KMS-11 (cell line): ENCODE data around the gene PLOD3.

Source experiments
- H2AFZ ChIP-seq: fragments of 200-600 bp; sonication (generic); 2 replicates; pipeline ENCODE4 v1.6.1; 2016; ENCODE audit warnings: antibody characterized with exemption, mixed run types, low read depth
- H3K27ac ChIP-seq: fragments of 200-600 bp; sonication (generic); 2 replicates; pipeline ENCODE4 v1.6.1; 2016; ENCODE audit warnings: mild to moderate bottlenecking, mixed run types
- H3K27me3 ChIP-seq: fragments of 200-600 bp; sonication (generic); 2 replicates; pipeline ENCODE4 v1.6.1; 2017; ENCODE audit warnings: mild to moderate bottlenecking, low read depth, mixed run types, moderate library complexity; ENCODE audit not compliant: insufficient read depth
- H3K36me3 ChIP-seq: fragments of 200-600 bp; sonication (generic); 2 replicates; pipeline ENCODE4 v1.6.1; 2017; ENCODE audit warnings: mild to moderate bottlenecking, mixed run types; ENCODE audit not compliant: insufficient read depth
- H3K4me1 ChIP-seq: fragments of 200-600 bp; sonication (generic); 2 replicates; pipeline ENCODE4 v1.6.1; 2016; ENCODE audit warnings: mild to moderate bottlenecking, low read depth, mixed run types; ENCODE audit not compliant: poor library complexity, severe bottlenecking
- H3K4me2 ChIP-seq: fragments of 200-600 bp; sonication (generic); 2 replicates; pipeline ENCODE4 v1.7.0; 2016; ENCODE audit warnings: mild to moderate bottlenecking, mixed run types
- H3K4me3 ChIP-seq: fragments of 200-600 bp; sonication (generic); IDR thresholded peaks from 2 replicates; pipeline ENCODE4 v1.6.1; 2017; ENCODE audit warnings: low read depth, low read length, mixed read lengths; ENCODE audit not compliant: insufficient read depth
- H3K79me2 ChIP-seq: fragments of 200-600 bp; sonication (generic); 2 replicates; pipeline ENCODE4 v1.6.1; 2016; ENCODE audit warnings: low read depth, mixed run types; ENCODE audit not compliant: insufficient read depth
- H3K9ac ChIP-seq: fragments of 200-600 bp; sonication (generic); 2 replicates; pipeline ENCODE4 v1.6.1; 2016; ENCODE audit warnings: mild to moderate bottlenecking, mixed run types
- H4K20me1 ChIP-seq: fragments of 200-600 bp; sonication (generic); 2 replicates; pipeline ENCODE4 v1.6.1; 2016; ENCODE audit warnings: mild to moderate bottlenecking, mixed run types; ENCODE audit not compliant: insufficient read depth
- CTCF ChIP-seq: fragments of 200-600 bp; sonication (generic); conservative IDR thresholded peaks from 2 replicates; pipeline ENCODE4 v1.6.1; 2017; ENCODE audit warnings: low read depth, mild to moderate bottlenecking, antibody characterized with exemption, low read length, moderate library complexity, mixed read lengths

The PLOD3 gene

GRCh38 chr7:101198476-101198875, 18.9 kb downstream of the PLOD3 start:
- no peaks in the 10 kb centered on the region for H4K20me1 ChIP-seq
- H3K4me3 ChIP-seq, result no peak overlapping the region
- no peaks in the 10 kb centered on the region for H3K36me3 ChIP-seq
- no peak overlapping the region for H3K9ac ChIP-seq
- H3K4me2 ChIP-seq, result no peak overlapping the region
- no peaks in the 10 kb centered on the region for H3K79me2 ChIP-seq
- H3K4me1 ChIP-seq, result no peaks in the 10 kb centered on the region
- no peak overlapping the region for H2AFZ ChIP-seq
- no peak for TF ChIP-seq CTCF
- peaks cover 76% of the 10 kb centered on the region for H3K27me3 ChIP-seq
- H3K27ac ChIP-seq, result no peak overlapping the region

- H3K4me1 ChIP-seq, result no peaks in the 10 kb centered on the region
- H3K4me2 ChIP-seq, result no peak overlapping the region
- H3K9ac ChIP-seq, result no peak overlapping the region
- no peaks in the 10 kb centered on the region for H3K79me2 ChIP-seq
- no peak overlapping the region for H3K4me3 ChIP-seq
- no peaks in the 10 kb centered on the region for H4K20me1 ChIP-seq
- H3K27ac ChIP-seq, result no peak overlapping the region
- H3K36me3 ChIP-seq, result no peaks in the 10 kb centered on the region
- H3K27me3 ChIP-seq, result peaks cover 77% of the 10 kb centered on the region
- H2AFZ ChIP-seq, result no peak overlapping the region
- TF ChIP-seq CTCF, result no peak
Observed at GRCh38 chr7:101197991-101198390, 19.4 kb downstream of the PLOD3 start.

GRCh38 chr7:101195884-101196283, 21.5 kb downstream of the PLOD3 start:
- Histone ChIP-seq H3K27me3 (peaks cover 78% of the 10 kb centered on the region), H3K4me1 (no peaks in the 10 kb centered on the region), H3K9ac (no peak overlapping the region), H4K20me1 (no peaks in the 10 kb centered on the region), H3K79me2 (no peaks in the 10 kb centered on the region), H3K36me3 (no peaks in the 10 kb centered on the region), H3K4me3 (no peak overlapping the region), H3K27ac (no peak overlapping the region), H2AFZ (no peak overlapping the region), H3K4me2 (no peak overlapping the region)
- TF ChIP-seq CTCF, result no peak

GRCh38 chr7:101189109-101189508, 28.3 kb downstream of the PLOD3 start:
- TF ChIP-seq CTCF, result no peak

More at GRCh38 chr7:101189109-101189508, 28.3 kb downstream of the PLOD3 start:
- Histone ChIP-seq H4K20me1 (no peaks in the 10 kb centered on the region), H3K27me3 (peaks cover 84% of the 10 kb centered on the region), H3K4me3 (no peak overlapping the region), H2AFZ (no peak overlapping the region), H3K9ac (no peak overlapping the region), H3K36me3 (no peaks in the 10 kb centered on the region), H3K79me2 (no peaks in the 10 kb centered on the region), H3K4me2 (no peak overlapping the region), H3K27ac (no peak overlapping the region), H3K4me1 (no peaks in the 10 kb centered on the region)
